Naive thymus-derived CD4-positive, alpha-beta T cell (primary cell): ENCODE results near the gene PSG5. TPM values are rescaled to one million over a fixed set of nuclear protein-coding genes. Genes with fewer than 3 reads are reported as not detected.
"Not testable (repeated sequence)": the region's sequence is repeated elsewhere in the genome, so short reads cannot be mapped to it uniquely, and the experiment has no call there.

Experiments used
- ATAC-seq: fragments of 150-1000 bp; cut with Tn5 transposase; 2 replicates; pipeline ENCODE4 v1.10.0; 2021; ENCODE audit warnings: mild to moderate bottlenecking, moderate library complexity
- CTCF ChIA-PET: fragments of 350-600 bp; sonication (Branson Sonifier 250); formaldehyde crosslinking; loops from one replicate; lab custom pipeline; 2021; ENCODE audit warnings: antibody characterized with exemption; lab: Charles Lee
- POLR2A ChIA-PET: fragments of 350-600 bp; sonication (Branson Sonifier 250); formaldehyde crosslinking; loops from one replicate; lab custom pipeline; 2021; ENCODE audit warnings: antibody characterized with exemption, inconsistent platforms; lab: Charles Lee
- DNase-seq, 9 donors: peaks; one replicate each; pipeline versions ENCODE4 v3.0.0 to v3.0.0-alpha.2; 2020 to 2022; ENCODE audit warnings: mixed read lengths in 1 of 9
- H3K27ac ChIP-seq: one replicate; pipeline ENCODE4 v1.7.0; 2013; ENCODE audit warnings: mild to moderate bottlenecking, low read depth, low read length, moderate library complexity
- H3K27me3 ChIP-seq, 2 donors: one replicate each; pipeline ENCODE4 v1.7.0; 2013; ENCODE audit warnings: low read length in 2 of 2, mild to moderate bottlenecking in 2 of 2, moderate library complexity in 2 of 2; ENCODE audit not compliant: control insufficient read depth in 2 of 2, insufficient read depth in 2 of 2
- H3K36me3 ChIP-seq, 3 experiments: 1 replicate in 2 of 3; 2 replicates in 1 of 3; pipeline ENCODE4 v1.7.0; 2013; ENCODE audit warnings: low read length in 3 of 3, mild to moderate bottlenecking in 3 of 3, moderate library complexity in 1 of 3; ENCODE audit not compliant: insufficient read depth in 3 of 3, control insufficient read depth in 2 of 3
- H3K4me1 ChIP-seq, 2 donors: one replicate each; pipeline ENCODE4 v1.7.0; 2013; ENCODE audit warnings: low read length in 2 of 2, mild to moderate bottlenecking in 2 of 2, moderate library complexity in 1 of 2; ENCODE audit not compliant: control insufficient read depth in 2 of 2, insufficient read depth in 2 of 2
- H3K4me3 ChIP-seq: 2 replicates; pipeline ENCODE4 v1.7.0; 2013; ENCODE audit warnings: mild to moderate bottlenecking, low read length
- H3K9me3 ChIP-seq, 3 experiments: 1 replicate in 2 of 3; 2 replicates in 1 of 3; pipeline ENCODE4 v1.7.0; 2013; ENCODE audit warnings: low read length in 3 of 3; ENCODE audit not compliant: control insufficient read depth in 2 of 3
- H3K27ac Mint-ChIP-seq, 9 donors: one replicate each; pipeline ENCODE4 v1.8.0; 2020 to 2022; ENCODE audit warnings: mixed read lengths in 9 of 9, mild to moderate bottlenecking in 8 of 9, moderate library complexity in 5 of 9, inconsistent platforms in 2 of 9
- H3K27me3 Mint-ChIP-seq, 5 donors: one replicate each; pipeline ENCODE4 v1.8.0; 2021 to 2022; ENCODE audit warnings: mixed read lengths in 5 of 5, mild to moderate bottlenecking in 1 of 5
- H3K36me3 Mint-ChIP-seq, 5 donors: one replicate each; pipeline ENCODE4 v1.8.0; 2020 to 2022; ENCODE audit warnings: mixed read lengths in 5 of 5, mild to moderate bottlenecking in 3 of 5, inconsistent platforms in 1 of 5
- H3K4me1 Mint-ChIP-seq, 7 donors: one replicate each; pipeline ENCODE4 v1.8.0; 2020 to 2022; ENCODE audit warnings: mixed read lengths in 7 of 7, mild to moderate bottlenecking in 3 of 7, inconsistent platforms in 1 of 7
- H3K4me3 Mint-ChIP-seq, 10 donors: one replicate each; pipeline ENCODE4 v1.8.0; 2020 to 2022; ENCODE audit warnings: mild to moderate bottlenecking in 10 of 10, mixed read lengths in 10 of 10, moderate library complexity in 6 of 10, inconsistent platforms in 2 of 10
- H3K9me3 Mint-ChIP-seq, 11 donors: one replicate each; pipeline ENCODE4 v1.8.0; 2020 to 2022; ENCODE audit warnings: mixed read lengths in 11 of 11, mild to moderate bottlenecking in 4 of 11, inconsistent platforms in 1 of 11, moderate library complexity in 1 of 11
- intact Hi-C, 2 donors: fragments of 100-400 bp; cut with micrococcal nuclease; formaldehyde crosslinking; loops; one replicate each; pipeline ENCODE4 v1.15.1; 2023
- polyA plus RNA-seq, 2 donors: library from polyadenylated mRNA; unstranded; fragments of 300-500 nt; fragmentation: Illumina TruSeq; gene quantifications; one replicate each; pipeline ENCODE4 v1.2.3, GENCODE V29; 2021
- total RNA-seq, 6 experiments: library from RNA in 5 of 6; stranded (reverse) in 5 of 6; gene quantifications; 1 replicate in 5 of 6; 2 replicates in 1 of 6; pipeline ENCODE4 v1.2.3 and lab custom pipeline; 2021 to 2026

The PSG5 gene
- total and polyA plus RNA-seq, 7 experiments from 2014 or later: 0.37 TPM; not detected in 6

GRCh38 chr19:43205471-43206105 is 19.3 kb upstream of the PSG5 start, which contains the start of gene PSG4:
TSS of gene PSG4 (minus strand) at chr19:43205638. CDS start at chr19:43205536, 102 bp downstream.
- intact Hi-C loops: loop anchor here in 1 of 2 donors (5.0 kb wide), 1 partner anchor 312 kb away; no protein-coding TSS in a partner anchor
- ATAC-seq, H3K4me3 Mint-ChIP-seq, H3K9me3 Mint-ChIP-seq, H3K9me3 ChIP-seq, H3K36me3 ChIP-seq, H3K4me1 Mint-ChIP-seq, H3K27me3 ChIP-seq, POLR2A ChIA-PET, CTCF ChIA-PET, H3K4me1 ChIP-seq, H3K27ac ChIP-seq, H3K4me3 ChIP-seq, DNase-seq, H3K36me3 Mint-ChIP-seq, H3K27ac Mint-ChIP-seq: not testable (repeated sequence)
- peaks cover 0 to 20% (median 12%) of the 10 kb centered on the region in 5 donors for H3K27me3 Mint-ChIP-seq

- H3K4me1 Mint-ChIP-seq, H3K36me3 ChIP-seq, H3K4me3 ChIP-seq, intact Hi-C loops, H3K27ac Mint-ChIP-seq, CTCF ChIA-PET, H3K9me3 ChIP-seq, H3K4me3 Mint-ChIP-seq, H3K36me3 Mint-ChIP-seq, POLR2A ChIA-PET, DNase-seq, H3K27ac ChIP-seq, H3K27me3 Mint-ChIP-seq, H3K4me1 ChIP-seq, H3K27me3 ChIP-seq, H3K9me3 Mint-ChIP-seq, ATAC-seq: not testable (repeated sequence)
Observed at GRCh38 chr19:43203611-43204010, 17.3 kb upstream of the PSG5 start.

GRCh38 chr19:43201891-43202290 is 15.6 kb upstream of the PSG5 start:
- ATAC-seq, H3K36me3 ChIP-seq, H3K4me1 Mint-ChIP-seq, H3K4me1 ChIP-seq, POLR2A ChIA-PET, H3K9me3 Mint-ChIP-seq, H3K36me3 Mint-ChIP-seq, CTCF ChIA-PET, H3K27ac ChIP-seq, H3K4me3 ChIP-seq, H3K27me3 Mint-ChIP-seq, H3K27me3 ChIP-seq, H3K27ac Mint-ChIP-seq, DNase-seq, intact Hi-C loops, H3K9me3 ChIP-seq: not testable (repeated sequence)
- peak overlapping the region in 1 of 10 donors; percentile 32 for H3K4me3 Mint-ChIP-seq

- H3K9me3 ChIP-seq, H3K36me3 ChIP-seq, H3K36me3 Mint-ChIP-seq, ATAC-seq, H3K4me3 Mint-ChIP-seq, H3K27me3 ChIP-seq, H3K27ac Mint-ChIP-seq, DNase-seq, H3K27me3 Mint-ChIP-seq, H3K4me1 ChIP-seq, H3K4me1 Mint-ChIP-seq, POLR2A ChIA-PET, H3K9me3 Mint-ChIP-seq, H3K27ac ChIP-seq, intact Hi-C loops, CTCF ChIA-PET, H3K4me3 ChIP-seq: not testable (repeated sequence)
Observed at GRCh38 chr19:43201337-43201801, 15.0 kb upstream of the PSG5 start.

GRCh38 chr19:43198686-43199419 is 12.5 kb upstream of the PSG5 start:
- H3K27ac ChIP-seq, CTCF ChIA-PET, H3K27me3 ChIP-seq, H3K27ac Mint-ChIP-seq, DNase-seq, H3K4me3 ChIP-seq, intact Hi-C loops, H3K9me3 ChIP-seq, H3K4me1 Mint-ChIP-seq, H3K4me3 Mint-ChIP-seq, H3K36me3 ChIP-seq, H3K4me1 ChIP-seq, H3K9me3 Mint-ChIP-seq, H3K36me3 Mint-ChIP-seq, POLR2A ChIA-PET, ATAC-seq: not testable (repeated sequence)
- H3K27me3 Mint-ChIP-seq: peaks cover 0 to 24% (median 15%) of the 10 kb centered on the region in 5 donors

GRCh38 chr19:43197666-43198397 is 11.5 kb upstream of the PSG5 start:
- H3K27ac ChIP-seq, H3K9me3 ChIP-seq, H3K9me3 Mint-ChIP-seq, intact Hi-C loops, H3K36me3 Mint-ChIP-seq, H3K4me1 ChIP-seq, H3K4me3 ChIP-seq, H3K27me3 ChIP-seq, POLR2A ChIA-PET, H3K4me3 Mint-ChIP-seq, H3K27ac Mint-ChIP-seq, DNase-seq, H3K36me3 ChIP-seq, ATAC-seq, H3K4me1 Mint-ChIP-seq, CTCF ChIA-PET: not testable (repeated sequence)
- H3K27me3 Mint-ChIP-seq: peaks cover 0 to 24% (median 15%) of the 10 kb centered on the region in 5 donors
